GM12875 (cell line): ENCODE results near the gene ABHD12B.
"Not testable (repeated sequence)": the region's sequence is repeated elsewhere in the genome, so short reads cannot be mapped to it uniquely, and the experiment has no call there.

ENCODE experiments used
- H3K4me3 ChIP-seq: one replicate; pipeline ENCODE4 v1.5.1; 2011; ENCODE audit warnings: low read depth, low read length, control low read depth
- CTCF ChIP-seq: IDR thresholded peaks from 2 replicates; pipeline ENCODE4 v1.5.1; 2011; ENCODE audit warnings: low read depth, mild to moderate bottlenecking, control low read depth, inconsistent platforms, low read length, moderate library complexity, borderline replicate concordance; ENCODE audit not compliant: insufficient read depth

ABHD12B gene

GRCh38 chr14:50874757-50875156 lies 2.9 kb downstream of the ABHD12B start:
- no peak for TF ChIP-seq CTCF

DNA sequence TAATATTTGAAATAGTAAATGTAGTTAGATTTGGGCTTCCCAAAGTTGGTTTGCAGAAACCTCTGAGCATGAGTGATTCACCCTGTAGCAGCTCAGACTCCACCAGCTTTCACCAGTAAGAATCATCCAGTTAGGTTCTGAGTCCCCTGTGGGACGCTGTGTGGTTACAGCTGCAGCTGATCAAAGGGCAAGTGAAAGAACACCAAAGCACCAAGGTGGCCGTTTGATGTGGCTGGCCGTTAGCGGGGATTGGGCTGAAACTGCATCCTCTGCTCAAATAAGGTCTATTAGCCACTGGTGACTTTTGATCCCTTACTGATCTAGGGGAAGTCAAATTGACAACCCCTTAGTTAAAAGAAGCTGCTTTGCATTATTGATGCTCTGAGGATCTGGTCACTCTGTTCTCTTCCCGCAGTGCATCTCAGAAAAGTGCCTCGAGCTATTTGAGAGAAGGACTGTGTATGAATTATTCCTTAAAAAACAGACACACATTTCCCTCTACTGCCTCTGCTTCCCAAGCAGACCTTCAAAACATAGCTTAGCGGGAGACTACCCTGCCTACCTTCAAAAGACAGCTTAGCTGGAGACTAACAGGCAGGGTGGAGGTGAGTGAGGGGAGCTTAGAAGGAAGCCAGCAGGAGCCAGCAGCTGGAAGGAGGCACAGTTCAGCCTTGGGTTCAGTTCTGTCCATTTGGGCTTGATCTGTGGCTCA lies 3.7 kb downstream of the ABHD12B start:
- H3K4me3 ChIP-seq, result no peak overlapping the region
- no peak for TF ChIP-seq CTCF

More at GRCh38 chr14:50874757-50875156, 2.9 kb downstream of the ABHD12B start:
- H3K4me3 ChIP-seq, result no peak overlapping the region

GRCh38 chr14:50882932-50883826 lies 11.3 kb downstream of the ABHD12B start:
- H3K4me3 ChIP-seq, result no peak overlapping the region
- no peak for TF ChIP-seq CTCF

GRCh38 chr14:50883827-50884197 lies 12.0 kb downstream of the ABHD12B start:
- H3K4me3 ChIP-seq, result no peak overlapping the region
- no peak for TF ChIP-seq CTCF

DNA sequence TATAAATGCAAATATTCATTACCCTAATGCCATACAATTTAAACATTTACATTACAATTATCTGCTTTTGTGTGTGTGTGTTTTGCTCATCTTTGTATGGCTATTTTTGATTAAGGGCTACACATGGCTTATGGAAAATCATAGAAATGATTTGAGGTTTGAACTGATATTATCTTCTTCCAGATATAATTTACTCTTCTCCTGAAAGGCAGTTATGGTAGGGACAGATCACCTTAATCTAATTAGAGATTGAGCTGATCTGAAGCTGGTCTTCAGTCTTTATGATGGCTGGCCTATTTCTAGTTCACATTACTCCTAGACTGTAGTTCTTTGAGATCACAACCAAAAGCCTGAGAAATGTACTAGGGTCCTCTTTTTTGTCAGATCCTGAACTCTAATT lies 15.6 kb downstream of the ABHD12B start:
- TF ChIP-seq CTCF, result no peak
- H3K4me3 ChIP-seq, result no peak overlapping the region

DNA sequence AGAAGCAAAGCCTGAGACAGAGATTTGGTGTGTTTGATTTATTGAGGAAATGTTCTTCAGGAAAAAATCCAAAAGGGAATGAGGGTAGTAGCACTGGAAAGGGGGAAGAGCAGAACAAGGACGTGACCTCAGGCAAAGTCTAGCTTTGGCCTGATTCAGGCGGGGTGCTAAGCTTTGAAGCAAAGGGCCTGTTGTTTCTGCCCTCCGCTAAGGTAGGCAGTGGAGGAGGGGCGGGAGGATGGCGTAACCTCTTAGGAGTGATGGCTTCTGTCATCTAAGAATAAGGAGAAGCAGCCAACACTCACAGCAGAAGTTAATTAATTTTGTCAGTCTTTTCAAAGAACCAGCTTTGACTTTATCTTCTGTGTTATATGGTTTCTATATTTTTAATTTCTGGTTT lies 20.4 kb downstream of the ABHD12B start:
- no peak for TF ChIP-seq CTCF
- H3K4me3 ChIP-seq, result no peak overlapping the region

- H3K4me3 ChIP-seq, result not testable (repeated sequence)
Measured at GRCh38 chr14:50896421-50896820, 24.6 kb downstream of the ABHD12B start.

DNA sequence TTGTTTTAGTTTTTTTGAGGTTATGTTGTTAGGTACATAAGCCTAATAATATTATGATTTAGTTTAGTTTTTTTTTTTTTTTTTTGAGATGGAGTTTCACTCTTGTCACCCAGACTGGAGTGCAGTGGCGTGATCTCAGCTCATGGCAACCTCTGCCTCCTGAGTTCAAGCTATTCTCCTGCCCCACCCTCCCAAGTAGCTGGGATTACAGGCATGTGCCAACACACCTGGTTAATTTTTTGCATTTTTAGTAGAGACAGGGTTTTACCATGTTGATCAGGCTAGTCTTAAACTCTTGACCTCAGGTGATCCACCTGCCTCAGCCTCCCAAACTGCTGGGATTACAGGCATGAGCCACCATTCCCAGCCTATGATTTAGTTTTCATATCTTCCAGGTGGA lies 25.2 kb downstream of the ABHD12B start:
- not testable (repeated sequence) for H3K4me3 ChIP-seq
